HepG2 (cell line): ENCODE data around the gene KIF1B. TPM values are rescaled to one million over a fixed set of nuclear protein-coding genes. Genes with fewer than 3 reads are reported as not detected.
A peak's percentile ranks its signal among the peaks of the same experiment; 100 is the strongest.

Experiments used
- AGO2 ChIP-seq: fragments of 200-400 bp; formaldehyde crosslinking; optimal IDR thresholded peaks from 2 replicates; pipeline ENCODE3; 2017; ENCODE audit warnings: mild to moderate bottlenecking, low read depth, low read length, moderate library complexity
- HHEX ChIP-seq: IDR thresholded peaks from 2 replicates; pipeline ENCODE4 v1.6.1; 2016; ENCODE audit warnings: control low read depth
- HNF4A ChIP-seq: sonication (generic); formaldehyde crosslinking; IDR thresholded peaks from 2 replicates; pipeline ENCODE4 v1.4.0; 2020; ENCODE audit warnings: missing genetic modification reagents
- KMT2B ChIP-seq: IDR thresholded peaks from 2 replicates; pipeline ENCODE4 v1.6.1; 2016; ENCODE audit warnings: missing genetic modification reagents, missing compliant biosample characterization
- NR1H2 ChIP-seq: sonication (generic); formaldehyde crosslinking; IDR thresholded peaks from 2 replicates; pipeline ENCODE4 v1.8.1; 2022; ENCODE audit warnings: low read depth, missing genetic modification reagents, borderline replicate concordance
- NR2F6 ChIP-seq, 2 experiments: IDR thresholded peaks; 2 replicates each; pipeline ENCODE4 v1.6.1; 2016; ENCODE audit warnings: antibody characterized with exemption in 1 of 2, mild to moderate bottlenecking in 1 of 2
- TEAD2 ChIP-seq: sonication (generic); formaldehyde crosslinking; IDR thresholded peaks from 2 replicates; pipeline ENCODE4 v1.9.0; 2021; ENCODE audit warnings: missing genetic modification reagents
- ZBTB8A ChIP-seq: sonication (generic); formaldehyde crosslinking; IDR thresholded peaks from 2 replicates; pipeline ENCODE4 v1.4.0; 2020; ENCODE audit warnings: mild to moderate bottlenecking, low read depth, missing genetic modification reagents, borderline replicate concordance
- ZFAT ChIP-seq: sonication (generic); formaldehyde crosslinking; conservative IDR thresholded peaks from 2 replicates; pipeline ENCODE4 v1.8.1; 2023; ENCODE audit warnings: missing genetic modification reagents, inconsistent platforms
- ZFP62 ChIP-seq: sonication (generic); formaldehyde crosslinking; IDR thresholded peaks from 2 replicates; pipeline ENCODE4 v1.4.0; 2020; ENCODE audit warnings: missing genetic modification reagents
- ZFX ChIP-seq: sonication (generic); formaldehyde crosslinking; IDR thresholded peaks from 2 replicates; pipeline ENCODE4 v1.4.0; 2020; ENCODE audit warnings: mild to moderate bottlenecking, low read depth, missing genetic modification reagents, moderate library complexity
- ZNF605 ChIP-seq: sonication (generic); formaldehyde crosslinking; IDR thresholded peaks from 2 replicates; pipeline ENCODE4 v1.8.0; 2022; ENCODE audit warnings: mild to moderate bottlenecking, missing genetic modification reagents
- polyA plus RNA-seq, 8 experiments: library from polyadenylated mRNA; depleted of rRNA in 3 of 8; stranded (reverse) in 7 of 8; unstranded in 1 of 8; fragments of >200 nt; fragmentation: Illumina TruSeq in 4 of 8; extraction: Trizol in 4 of 8; gene quantifications; 2 replicates each; pipeline versions ENCODE4 v1.2.1 to v1.2.3, GENCODE V29; 2011 to 2016; ENCODE audit warnings: low read depth in 4 of 8, missing spikeins in 1 of 8, mixed read lengths in 1 of 8; ENCODE audit not compliant: insufficient read depth in 1 of 8
- total RNA-seq, 5 experiments: library from RNA; depleted of rRNA; stranded (reverse); fragments of >200 nt; fragmentation: Illumina TruSeq; extraction: Trizol; gene quantifications; 2 replicates each; pipeline ENCODE4 v1.2.3, GENCODE V29; 2016; ENCODE audit warnings: low read depth in 1 of 5
- TF ChIP-seq, protein P1 (sequence below): IDR thresholded peaks from 2 replicates; pipeline ENCODE4 v1.6.1; 2016; ENCODE audit warnings: missing biosample characterization, missing genetic modification reagents, low read depth
- TF ChIP-seq, protein P2 (sequence below), 2 experiments: fragments of 450-650 bp in 1 of 2; sonication (generic) in 1 of 2; formaldehyde crosslinking in 1 of 2; IDR thresholded peaks; 2 replicates each; pipeline versions ENCODE4 v1.6.1 to v1.8.0; 2016 to 2022; ENCODE audit warnings: antibody characterized with exemption in 1 of 2, mild to moderate bottlenecking in 1 of 2, missing genetic modification reagents in 1 of 2
- TF ChIP-seq, protein P3 (sequence below): fragments of 450-650 bp; IDR thresholded peaks from 2 replicates; pipeline ENCODE4 v1.6.1; 2017

Gene KIF1B
- total and polyA plus RNA-seq, 2 of the 13 experiments (the other 11 are each of a cell fraction or from before 2014, with no cell fraction given): 26.7 to 32.5 TPM

DNA sequence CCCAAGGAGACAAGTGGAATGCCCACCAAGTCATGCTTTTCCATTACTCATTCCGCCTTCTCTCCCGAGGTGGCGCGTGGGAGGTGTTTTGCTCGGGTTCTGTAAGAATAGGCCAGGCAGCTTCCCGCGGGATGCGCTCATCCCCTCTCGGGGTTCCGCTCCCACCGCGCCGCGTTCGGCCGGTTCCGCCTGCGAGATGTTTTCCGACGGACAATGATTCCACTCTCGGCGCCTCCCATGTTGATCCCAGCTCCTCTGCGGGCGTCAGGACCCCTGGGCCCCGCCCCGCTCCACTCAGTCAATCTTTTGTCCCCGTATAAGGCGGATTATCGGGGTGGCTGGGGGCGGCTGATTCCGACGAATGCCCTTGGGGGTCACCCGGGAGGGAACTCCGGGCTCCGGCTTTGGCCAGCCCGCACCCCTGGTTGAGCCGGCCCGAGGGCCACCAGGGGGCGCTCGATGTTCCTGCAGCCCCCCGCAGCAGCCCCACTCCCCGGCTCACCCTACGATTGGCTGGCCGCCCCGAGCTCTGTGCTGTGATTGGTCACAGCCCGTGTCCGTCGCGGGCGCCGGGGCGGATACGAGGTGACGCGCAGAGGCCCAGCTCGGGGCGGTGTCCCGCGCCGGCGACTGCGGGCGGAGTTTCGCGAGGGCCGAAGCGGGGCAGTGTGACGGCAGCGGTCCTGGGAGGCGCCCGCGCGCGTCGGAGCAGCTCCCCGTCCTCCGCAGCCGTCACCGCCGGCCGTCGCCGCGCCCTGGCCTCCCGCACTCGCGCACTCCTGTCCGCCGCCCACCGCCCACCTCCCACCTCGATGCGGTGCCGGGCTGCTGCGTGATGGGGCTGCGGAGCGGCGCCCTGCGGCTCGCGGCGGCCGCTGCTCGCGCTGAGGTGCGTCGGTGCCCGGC lies at the start of gene KIF1B (continued):
- TF ChIP-seq, protein P1, sequence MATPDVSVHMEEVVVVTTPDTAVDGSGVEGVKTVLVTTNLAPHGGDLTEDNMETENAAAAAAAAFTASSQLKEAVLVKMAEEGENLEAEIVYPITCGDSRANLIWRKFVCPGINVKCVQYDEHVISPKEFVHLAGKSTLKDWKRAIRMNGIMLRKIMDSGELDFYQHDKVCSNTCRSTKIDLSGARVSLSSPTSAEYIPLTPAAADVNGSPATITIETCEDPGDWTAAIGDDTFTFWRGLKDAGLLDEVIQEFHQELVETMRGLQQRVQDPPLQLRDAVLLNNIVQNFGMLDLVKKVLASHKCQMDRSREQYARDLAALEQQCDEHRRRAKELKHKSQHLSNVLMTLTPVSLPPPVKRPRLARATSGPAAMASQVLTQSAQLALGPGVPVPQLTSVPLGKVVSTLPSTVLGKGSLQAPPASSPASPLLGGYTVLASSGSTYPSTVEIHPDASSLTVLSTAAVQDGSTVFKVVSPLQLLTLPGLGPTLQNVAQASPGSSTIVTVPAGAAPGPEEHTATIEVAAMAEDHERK: peak; percentile 17; the same call in 1 of the 2 replicates
- no peak; the same call in 1 of the 2 replicates for TF ChIP-seq NR1H2 (CRISPR knock-in tag)
- peak; percentile 51 for TF ChIP-seq AGO2
- peak; percentile 7; the same call in 1 of the 2 replicates for TF ChIP-seq HNF4A (CRISPR knock-in tag)
- TF ChIP-seq, protein P2, sequence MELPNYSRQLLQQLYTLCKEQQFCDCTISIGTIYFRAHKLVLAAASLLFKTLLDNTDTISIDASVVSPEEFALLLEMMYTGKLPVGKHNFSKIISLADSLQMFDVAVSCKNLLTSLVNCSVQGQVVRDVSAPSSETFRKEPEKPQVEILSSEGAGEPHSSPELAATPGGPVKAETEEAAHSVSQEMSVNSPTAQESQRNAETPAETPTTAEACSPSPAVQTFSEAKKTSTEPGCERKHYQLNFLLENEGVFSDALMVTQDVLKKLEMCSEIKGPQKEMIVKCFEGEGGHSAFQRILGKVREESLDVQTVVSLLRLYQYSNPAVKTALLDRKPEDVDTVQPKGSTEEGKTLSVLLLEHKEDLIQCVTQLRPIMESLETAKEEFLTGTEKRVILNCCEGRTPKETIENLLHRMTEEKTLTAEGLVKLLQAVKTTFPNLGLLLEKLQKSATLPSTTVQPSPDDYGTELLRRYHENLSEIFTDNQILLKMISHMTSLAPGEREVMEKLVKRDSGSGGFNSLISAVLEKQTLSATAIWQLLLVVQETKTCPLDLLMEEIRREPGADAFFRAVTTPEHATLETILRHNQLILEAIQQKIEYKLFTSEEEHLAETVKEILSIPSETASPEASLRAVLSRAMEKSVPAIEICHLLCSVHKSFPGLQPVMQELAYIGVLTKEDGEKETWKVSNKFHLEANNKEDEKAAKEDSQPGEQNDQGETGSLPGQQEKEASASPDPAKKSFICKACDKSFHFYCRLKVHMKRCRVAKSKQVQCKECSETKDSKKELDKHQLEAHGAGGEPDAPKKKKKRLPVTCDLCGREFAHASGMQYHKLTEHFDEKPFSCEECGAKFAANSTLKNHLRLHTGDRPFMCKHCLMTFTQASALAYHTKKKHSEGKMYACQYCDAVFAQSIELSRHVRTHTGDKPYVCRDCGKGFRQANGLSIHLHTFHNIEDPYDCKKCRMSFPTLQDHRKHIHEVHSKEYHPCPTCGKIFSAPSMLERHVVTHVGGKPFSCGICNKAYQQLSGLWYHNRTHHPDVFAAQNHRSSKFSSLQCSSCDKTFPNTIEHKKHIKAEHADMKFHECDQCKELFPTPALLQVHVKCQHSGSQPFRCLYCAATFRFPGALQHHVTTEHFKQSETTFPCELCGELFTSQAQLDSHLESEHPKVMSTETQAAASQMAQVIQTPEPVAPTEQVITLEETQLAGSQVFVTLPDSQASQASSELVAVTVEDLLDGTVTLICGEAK (IDR thresholded peaks at IDR 0.05): no peak
- TF ChIP-seq, protein P2 (CRISPR knock-in tag; IDR thresholded peaks at IDR 0.05): peak; percentile 80
- TF ChIP-seq ZFX (CRISPR knock-in tag): peak; percentile 80
- TF ChIP-seq, protein P3, sequence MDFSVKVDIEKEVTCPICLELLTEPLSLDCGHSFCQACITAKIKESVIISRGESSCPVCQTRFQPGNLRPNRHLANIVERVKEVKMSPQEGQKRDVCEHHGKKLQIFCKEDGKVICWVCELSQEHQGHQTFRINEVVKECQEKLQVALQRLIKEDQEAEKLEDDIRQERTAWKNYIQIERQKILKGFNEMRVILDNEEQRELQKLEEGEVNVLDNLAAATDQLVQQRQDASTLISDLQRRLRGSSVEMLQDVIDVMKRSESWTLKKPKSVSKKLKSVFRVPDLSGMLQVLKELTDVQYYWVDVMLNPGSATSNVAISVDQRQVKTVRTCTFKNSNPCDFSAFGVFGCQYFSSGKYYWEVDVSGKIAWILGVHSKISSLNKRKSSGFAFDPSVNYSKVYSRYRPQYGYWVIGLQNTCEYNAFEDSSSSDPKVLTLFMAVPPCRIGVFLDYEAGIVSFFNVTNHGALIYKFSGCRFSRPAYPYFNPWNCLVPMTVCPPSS: no peak
- no peak for TF ChIP-seq NR2F6 (IDR thresholded peaks at IDR 0.05)
- no peak; the same call in 1 of the 2 replicates for TF ChIP-seq NR2F6 (CRISPR knock-in tag; IDR thresholded peaks at IDR 0.05)
- no peak for TF ChIP-seq HHEX (CRISPR knock-in tag)
- peak; percentile 64; the same call in 1 of the 2 replicates for TF ChIP-seq ZNF605 (CRISPR knock-in tag)
- TF ChIP-seq ZFP62 (CRISPR knock-in tag): no peak
- no peak for TF ChIP-seq TEAD2
- no peak for TF ChIP-seq ZBTB8A (CRISPR knock-in tag)
- no peak for TF ChIP-seq ZFAT (CRISPR knock-in tag)
- TF ChIP-seq KMT2B (CRISPR knock-in tag): peak; percentile 74; the same call in 1 of the 2 replicates
